K562 (cell line): Measurements from ENCODE around the gene PHETA2. TPM values are rescaled to one million over a fixed set of nuclear protein-coding genes. Genes with fewer than 3 reads are reported as not detected.
"Not testable (repeated sequence)": the region's sequence is repeated elsewhere in the genome, so short reads cannot be mapped to it uniquely, and the experiment has no call there.

Experiments used
- ATAC-seq: fragments of 200-7000 bp; cut with Tn5 transposase; 3 replicates; pipeline ENCODE4 v1.9.1; 2020; ENCODE audit warnings: moderate library complexity
- BruUV-seq: library from RNA; stranded (reverse); fragments of 400-500 nt; replicated peaks from 2 replicates; lab custom pipeline; 2021; lab: Mats Ljungman, UMichigan
- CTCF ChIA-PET: fragments of 300-600 bp; formaldehyde crosslinking; extraction: SDS; loops from one replicate; lab custom pipeline; 2021; ENCODE audit warnings: low intra/inter-chr PET ratio; lab: Yijun Ruan, JAX
- POLR2A ChIA-PET: fragments of 300-600, 350-650 bp; sonication (Branson Sonifier 250); formaldehyde crosslinking; extraction: SDS; loops from one replicate; lab custom pipeline; 2021; ENCODE audit warnings: antibody characterized with exemption, inconsistent platforms; lab: Yijun Ruan, JAX
- DNase-seq, 4 experiments: peaks; one replicate each; pipeline versions ENCODE4 v3.0.0 to v3.0.0-alpha.2; 2011 to 2018; ENCODE audit warnings: low spot score in 3 of 4, mixed read lengths in 3 of 4; ENCODE audit errors: extremely low read depth in 1 of 4
- FAIRE-seq: peaks from 2 replicates; lab custom pipeline; 2011; peaks lifted over from hg19 to GRCh38; lab: Jason Lieb, UNC
- H2AFZ ChIP-seq: 2 replicates; pipeline ENCODE4 v1.6.0; 2011; ENCODE audit warnings: low read depth, low read length, control low read depth, inconsistent platforms
- H3K27ac ChIP-seq: fragments of 200-600 bp; 3 replicates; pipeline ENCODE4 v1.8.0; 2011; ENCODE audit warnings: low read depth, mild to moderate bottlenecking, control low read depth, inconsistent platforms, low read length, moderate library complexity, mixed read lengths; ENCODE audit errors: extremely low read depth
- H3K27me3 ChIP-seq, 2 experiments: fragments of 300-600 bp in 1 of 2; 2 replicates in 1 of 2; 3 replicates in 1 of 2; pipeline versions ENCODE4 v1.6.0 to v1.8.0; 2011; ENCODE audit warnings: inconsistent platforms in 2 of 2, low read length in 2 of 2, mild to moderate bottlenecking in 1 of 2, mixed read lengths in 1 of 2, moderate library complexity in 1 of 2; ENCODE audit not compliant: control insufficient read depth in 2 of 2, insufficient read depth in 2 of 2
- H3K36me3 ChIP-seq: fragments of 300-600 bp; 3 replicates; pipeline ENCODE4 v1.8.0; 2011; ENCODE audit warnings: mild to moderate bottlenecking, low read length, inconsistent platforms; ENCODE audit not compliant: control insufficient read depth, insufficient read depth
- H3K4me1 ChIP-seq, 2 experiments: fragments of 200-600 bp in 1 of 2; replicated peaks in 1 of 2; 2 replicates in 1 of 2; 3 replicates in 1 of 2; pipeline versions ENCODE4 v1.5.1 to v1.8.0; 2011; ENCODE audit warnings: inconsistent platforms in 2 of 2, low read length in 2 of 2, mild to moderate bottlenecking in 1 of 2, mixed read lengths in 1 of 2, moderate library complexity in 1 of 2; ENCODE audit not compliant: control insufficient read depth in 2 of 2, insufficient read depth in 2 of 2
- H3K4me2 ChIP-seq: 2 replicates; pipeline ENCODE4 v1.6.1; 2011; ENCODE audit warnings: low read length, control low read depth, inconsistent platforms, mixed read lengths; ENCODE audit not compliant: insufficient read depth
- H3K4me3 ChIP-seq: fragments of 200-600 bp; sonication (generic), shearing (Covaris generic); 2 replicates; pipeline ENCODE4 v1.5.1; 2016; ENCODE audit warnings: control low read depth, inconsistent platforms
- H3K79me2 ChIP-seq: fragments of 200-600 bp; 3 replicates; pipeline ENCODE4 v1.8.0; 2011; ENCODE audit warnings: low read length, inconsistent platforms; ENCODE audit not compliant: control insufficient read depth, insufficient read depth
- H3K9ac ChIP-seq, 2 experiments: 2 replicates each; pipeline versions ENCODE4 v1.6.0 to v1.6.1; 2011; ENCODE audit warnings: low read depth in 2 of 2, low read length in 2 of 2, control low read depth in 1 of 2, inconsistent platforms in 1 of 2, mild to moderate bottlenecking in 1 of 2, mixed read lengths in 1 of 2; ENCODE audit not compliant: insufficient read depth in 1 of 2
- H3K9me1 ChIP-seq: one replicate; pipeline ENCODE4 v1.6.0; 2011; ENCODE audit warnings: inconsistent platforms, mild to moderate bottlenecking, low read length, moderate library complexity; ENCODE audit not compliant: control insufficient read depth, insufficient read depth
- H3K9me3 ChIP-seq: replicated peaks from 2 replicates; pipeline ENCODE4 v1.5.1; 2011; ENCODE audit warnings: low read depth, low read length, inconsistent platforms; ENCODE audit not compliant: control insufficient read depth, insufficient read depth
- H4K20me1 ChIP-seq: replicated peaks from 2 replicates; pipeline ENCODE4 v1.6.1; 2011; ENCODE audit warnings: low read length, inconsistent platforms, mixed read lengths; ENCODE audit not compliant: control insufficient read depth, insufficient read depth
- NR0B1 ChIP-seq: fragments of 450-650 bp; IDR thresholded peaks from one replicate; pipeline ENCODE4 v1.6.1; 2018; ENCODE audit warnings: mild to moderate bottlenecking, moderate library complexity; ENCODE audit not compliant: partially characterized antibody
- WGBS: fragments of 100-300 bp; shearing (Covaris generic); methylation state at CpG from one replicate; pipeline ENCODE4 v1.1.6; 2016; ENCODE audit warnings: low coverage, mixed read lengths; ENCODE audit not compliant: insufficient coverage; ENCODE audit errors: missing lambda C conversion rate; 5-methylcytosine and 5-hydroxymethylcytosine counted together
- in situ Hi-C: fragments of 300-500 bp; cut with MboI; formaldehyde crosslinking; loops from 4 replicates; pipeline ENCODE4 v1.15.0; 2018; ENCODE audit warnings: inconsistent platforms, mixed read lengths
- intact Hi-C: fragments of 100-400 bp; cut with micrococcal nuclease; formaldehyde crosslinking; loops from 2 replicates; pipeline ENCODE4 v1.14.2; 2022
- polyA plus RNA-seq, 8 experiments: library from polyadenylated mRNA; depleted of rRNA in 4 of 8; stranded (reverse) in 5 of 8; unstranded in 3 of 8; fragments of >200 nt; fragmentation: Nextera tagmentation in 2 of 8; fragmentation: Illumina TruSeq in 1 of 8; extraction: Ambion mirVana in 2 of 8; extraction: Trizol in 1 of 8; gene quantifications; 2 replicates each; pipeline versions ENCODE4 v1.2.1 to v1.2.3, GENCODE V29; 2011 to 2014; ENCODE audit warnings: inconsistent platforms in 1 of 8, missing spikeins in 1 of 8
- total RNA-seq, 7 experiments: library from RNA; depleted of rRNA in 6 of 7; stranded (reverse); fragments of >200 nt in 6 of 7; fragmentation: Illumina TruSeq in 2 of 7; extraction: Trizol in 2 of 7; gene quantifications; 2 replicates each; pipeline versions ENCODE4 v1.2.1 to v1.2.3, GENCODE V29; 2011 to 2021; ENCODE audit warnings: low replicate concordance in 1 of 7
- TF ChIP-seq, protein P1 (sequence below), 3 experiments: IDR thresholded peaks in 2 of 3; conservative IDR thresholded peaks in 1 of 3; 2 replicates each; pipeline ENCODE4 v1.5.1; 2011 to 2012; ENCODE audit warnings: low read length in 3 of 3, mild to moderate bottlenecking in 3 of 3, control low read depth in 2 of 3, improper control_type of control experiment in 1 of 3, inconsistent platforms in 1 of 3, low read depth in 1 of 3, mixed read lengths in 1 of 3, moderate library complexity in 1 of 3; ENCODE audit not compliant: insufficient read depth in 2 of 3

The PHETA2 gene
- total and polyA plus RNA-seq, 9 of the 15 experiments (the other 6 are each of a cell fraction or from before 2014, with no cell fraction given), result 0.07 to 0.22 (median 0.08) TPM; not detected in 5

- H4K20me1 ChIP-seq, BruUV-seq, in situ Hi-C loops, POLR2A ChIA-PET, H3K27me3 ChIP-seq, H3K9me3 ChIP-seq, ATAC-seq, H3K9me1 ChIP-seq, CTCF ChIA-PET, FAIRE-seq, DNase-seq: not testable (repeated sequence)
- Histone ChIP-seq H3K4me1 (peaks cover 19 to 42% of the 10 kb centered on the region in 2 experiments; a peak in 4 of 5 replicates), H3K4me3 (peak overlapping the region; percentile 54), H3K9ac (peak overlapping the region; percentile 66 to 81; a peak in 3 of 4 replicates), H3K4me2 (peak overlapping the region; percentile 97), H2AFZ (peak overlapping the region; percentile 91; the same call in 1 of the 2 replicates), H3K79me2 (peaks cover 21% of the 10 kb centered on the region), H3K27ac (peak overlapping the region; percentile 84; the same call in 2 of the 3 replicates), H3K36me3 (peaks cover 21% of the 10 kb centered on the region; the same call in 1 of the 3 replicates)
- WGBS, result 22% methylated on average over 5 of the region's 7 CpGs
- intact Hi-C loops, result loop anchor here (10.0 kb wide), 1 partner anchor 107 kb away; the partner anchor contains the start of gene SEPTIN3
Measured at GRCh38 chr22:42071508-42071907, 2.5 kb upstream of the PHETA2 start.

GRCh38 chr22:42072606-42073330, 1.3 kb upstream of the PHETA2 start:
- peaks cover 2% of the 10 kb centered on the region for H3K9me1 ChIP-seq
- no peak for FAIRE-seq
- BruUV-seq, result no TSS peak
- intact Hi-C loops, result loop anchor here (10.0 kb wide), 1 partner anchor 108 kb away; the partner anchor contains the start of gene SEPTIN3
- H3K27me3 ChIP-seq, result no peaks in the 10 kb centered on the region
- no peak for TF ChIP-seq NR0B1
- TF ChIP-seq, protein P1, sequence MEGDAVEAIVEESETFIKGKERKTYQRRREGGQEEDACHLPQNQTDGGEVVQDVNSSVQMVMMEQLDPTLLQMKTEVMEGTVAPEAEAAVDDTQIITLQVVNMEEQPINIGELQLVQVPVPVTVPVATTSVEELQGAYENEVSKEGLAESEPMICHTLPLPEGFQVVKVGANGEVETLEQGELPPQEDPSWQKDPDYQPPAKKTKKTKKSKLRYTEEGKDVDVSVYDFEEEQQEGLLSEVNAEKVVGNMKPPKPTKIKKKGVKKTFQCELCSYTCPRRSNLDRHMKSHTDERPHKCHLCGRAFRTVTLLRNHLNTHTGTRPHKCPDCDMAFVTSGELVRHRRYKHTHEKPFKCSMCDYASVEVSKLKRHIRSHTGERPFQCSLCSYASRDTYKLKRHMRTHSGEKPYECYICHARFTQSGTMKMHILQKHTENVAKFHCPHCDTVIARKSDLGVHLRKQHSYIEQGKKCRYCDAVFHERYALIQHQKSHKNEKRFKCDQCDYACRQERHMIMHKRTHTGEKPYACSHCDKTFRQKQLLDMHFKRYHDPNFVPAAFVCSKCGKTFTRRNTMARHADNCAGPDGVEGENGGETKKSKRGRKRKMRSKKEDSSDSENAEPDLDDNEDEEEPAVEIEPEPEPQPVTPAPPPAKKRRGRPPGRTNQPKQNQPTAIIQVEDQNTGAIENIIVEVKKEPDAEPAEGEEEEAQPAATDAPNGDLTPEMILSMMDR (IDR thresholded peaks at IDR 0.05 in 2 of 3, conservative IDR thresholded peaks at IDR 0.05 in 1 of 3; ENCODE audit: insufficient read depth in 2 of 3, low read depth in 1 of 3, low read length in 3 of 3), result peak in 2 of 3 experiments; percentile 16 to 30; a peak in 2 of 6 replicates
- TF ChIP-seq, all 486 proteins: peak for 1
- in situ Hi-C loops, result no loop called here
- Histone ChIP-seq H3K27ac (no peak overlapping the region), H3K4me2 (no peak overlapping the region), H3K4me1 (peaks cover 19 to 46% of the 10 kb centered on the region in 2 experiments; a peak in 4 of 5 replicates), H3K9me3 (no peaks in the 10 kb centered on the region), H3K4me3 (no peak overlapping the region), H3K79me2 (peaks cover 21% of the 10 kb centered on the region), H3K36me3 (peaks cover 8% of the 10 kb centered on the region; the same call in 1 of the 3 replicates), H3K9ac (peak overlapping the region in 1 of 2 experiments; percentile 35; a peak in 1 of 4 replicates), H4K20me1 (no peaks in the 10 kb centered on the region), H2AFZ (no peak overlapping the region)
- ChIA-PET CTCF (no interaction called here), POLR2A (no interaction called here)
- DNase-seq (peak in 1 of 4 experiments; percentile 32), ATAC-seq (no peak)
- WGBS, result 54% methylated on average over 7 of the region's 8 CpGs
